Mesodermal cell (in vitro differentiated cells): ENCODE results near the gene L1CAM.

Experiments used
- H3K27ac ChIP-seq: 2 replicates; pipeline ENCODE4 v1.7.0; 2013; ENCODE audit warnings: mild to moderate bottlenecking, low read depth, low read length, moderate library complexity; ENCODE audit not compliant: severe bottlenecking
- H3K36me3 ChIP-seq: 2 replicates; pipeline ENCODE4 v1.7.1; 2013; ENCODE audit warnings: mild to moderate bottlenecking, low read length, moderate library complexity; ENCODE audit not compliant: control insufficient read depth, insufficient read depth
- H3K4me1 ChIP-seq: one replicate; pipeline ENCODE4 v1.7.1; 2013; ENCODE audit warnings: mild to moderate bottlenecking, low read length; ENCODE audit not compliant: insufficient read depth, control insufficient read depth, poor library complexity, severe bottlenecking
- H3K4me3 ChIP-seq: 2 replicates; pipeline ENCODE4 v1.7.0; 2013; ENCODE audit warnings: low read length, control low read depth, mild to moderate bottlenecking; ENCODE audit not compliant: insufficient read depth, poor library complexity, severe bottlenecking; ENCODE audit errors: extremely low read depth
- H3K9me3 ChIP-seq: 2 replicates; pipeline ENCODE4 v1.7.1; 2013; ENCODE audit warnings: mild to moderate bottlenecking, low read length, moderate library complexity; ENCODE audit not compliant: control insufficient read depth
- WGBS, 2 experiments: methylation state at CpG; one replicate each; pipeline ENCODE4 v1.1.5; 2013; ENCODE audit warnings: missing lambda C conversion rate in 2 of 2; ENCODE audit not compliant: insufficient coverage in 2 of 2; 5-methylcytosine and 5-hydroxymethylcytosine counted together

L1CAM gene

DNA sequence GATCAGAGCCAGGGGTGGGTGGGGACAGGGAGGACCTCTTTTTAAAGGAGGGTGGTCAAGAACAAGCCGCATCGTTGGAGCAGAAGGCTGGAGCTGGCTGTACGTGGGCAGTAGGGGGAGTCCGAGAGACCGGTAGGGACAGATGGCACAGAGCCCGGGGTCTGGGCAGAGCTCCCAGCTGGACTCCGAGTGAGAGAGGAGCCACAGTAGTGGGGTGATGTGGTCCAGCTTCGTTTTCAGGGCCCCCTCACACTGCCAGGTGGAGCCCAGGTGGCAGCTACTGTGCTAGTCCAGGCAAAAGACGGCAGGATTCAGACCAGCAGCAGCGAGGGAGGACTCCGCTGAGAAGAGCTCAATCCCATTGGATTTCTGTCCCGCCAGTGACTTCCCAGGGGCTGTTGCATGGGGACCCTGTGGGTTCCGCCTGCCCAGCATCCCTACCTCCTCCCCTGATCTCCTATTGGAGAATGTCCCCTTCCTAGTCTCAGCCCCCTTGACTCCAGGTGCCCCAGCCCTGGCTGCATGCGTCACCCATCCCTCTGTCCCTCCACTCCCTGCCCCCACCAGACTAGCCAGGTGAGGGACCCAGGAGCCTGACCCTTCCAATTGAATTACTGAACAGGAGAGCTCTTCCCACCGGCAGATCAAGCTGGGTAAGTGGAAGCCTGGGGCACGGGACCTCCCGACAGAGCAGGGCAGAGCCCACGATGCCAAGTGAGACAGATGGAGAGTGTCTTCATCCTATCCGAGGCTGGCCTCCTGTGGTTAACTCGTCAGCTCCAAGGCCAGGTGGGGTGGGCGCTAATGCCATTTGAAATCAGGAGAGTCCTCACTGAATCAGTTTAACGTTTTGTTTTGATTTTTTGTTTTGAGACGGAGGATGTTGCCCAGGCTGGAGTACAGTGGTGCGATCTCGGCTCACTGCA, 37.2 kb upstream of the L1CAM start:
- H3K9me3 ChIP-seq = no peaks in the 10 kb centered on the region
- 73 to 91% methylated on average over 8 to 9 of the region's 25 CpGs for WGBS, 2 experiments
- H3K4me3 ChIP-seq = no peak overlapping the region
- no peaks in the 10 kb centered on the region for H3K36me3 ChIP-seq
- no peak overlapping the region for H3K27ac ChIP-seq
- H3K4me1 ChIP-seq = peaks cover 14% of the 10 kb centered on the region

DNA sequence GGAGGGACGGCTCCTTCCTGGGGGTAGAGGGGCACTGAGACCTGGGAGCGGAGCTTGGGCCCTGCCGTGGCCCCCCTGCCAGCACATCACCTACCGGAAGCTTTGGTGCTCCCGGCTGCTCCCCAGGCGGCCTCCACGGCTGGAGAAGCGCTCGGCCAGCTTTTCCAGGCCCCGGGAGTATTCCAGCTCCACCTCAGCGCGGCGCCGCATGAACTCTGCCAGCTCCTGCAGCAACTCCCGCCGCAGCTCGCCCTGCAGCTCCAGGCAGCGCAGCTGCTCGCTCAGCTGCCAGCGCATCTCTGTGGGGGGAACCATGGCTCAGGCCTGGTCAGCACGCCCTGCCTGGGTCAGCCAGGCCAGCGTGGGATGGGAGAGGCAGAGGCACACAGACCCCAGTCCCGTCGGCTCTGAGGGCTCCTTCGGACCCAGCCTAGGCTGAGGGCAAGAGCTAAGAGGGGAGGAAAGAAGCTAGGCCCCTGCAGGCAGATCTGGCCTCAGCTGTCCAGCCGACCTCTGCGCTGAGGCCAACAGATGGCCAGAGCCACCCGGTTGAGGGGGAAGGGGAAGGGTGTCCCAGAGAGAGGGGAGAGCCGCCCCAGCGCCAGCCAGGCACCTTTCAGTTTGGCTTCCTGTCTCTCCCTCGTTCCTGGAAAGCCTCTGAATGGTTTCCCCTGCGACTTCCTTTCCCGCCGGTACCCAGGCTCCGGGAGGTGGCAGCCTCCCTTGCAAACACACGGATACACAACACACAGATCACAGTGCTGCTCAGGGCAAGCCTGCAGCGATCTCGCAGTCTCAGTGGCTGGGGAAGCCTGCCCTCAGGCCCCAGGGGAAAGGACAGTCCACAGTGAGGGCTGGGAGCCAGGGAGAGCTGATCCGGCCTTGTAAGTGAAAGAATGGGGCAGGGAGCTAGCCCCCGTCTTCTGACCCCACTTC, 35.8 kb upstream of the L1CAM start:
- 98% methylated on average over 7 to 10 of the region's 40 CpGs for WGBS, 2 experiments
- H3K27ac ChIP-seq = no peak overlapping the region
- H3K4me1 ChIP-seq = peaks cover 11% of the 10 kb centered on the region
- H3K4me3 ChIP-seq = no peak overlapping the region
- H3K36me3 ChIP-seq = no peaks in the 10 kb centered on the region
- H3K9me3 ChIP-seq = no peaks in the 10 kb centered on the region

DNA sequence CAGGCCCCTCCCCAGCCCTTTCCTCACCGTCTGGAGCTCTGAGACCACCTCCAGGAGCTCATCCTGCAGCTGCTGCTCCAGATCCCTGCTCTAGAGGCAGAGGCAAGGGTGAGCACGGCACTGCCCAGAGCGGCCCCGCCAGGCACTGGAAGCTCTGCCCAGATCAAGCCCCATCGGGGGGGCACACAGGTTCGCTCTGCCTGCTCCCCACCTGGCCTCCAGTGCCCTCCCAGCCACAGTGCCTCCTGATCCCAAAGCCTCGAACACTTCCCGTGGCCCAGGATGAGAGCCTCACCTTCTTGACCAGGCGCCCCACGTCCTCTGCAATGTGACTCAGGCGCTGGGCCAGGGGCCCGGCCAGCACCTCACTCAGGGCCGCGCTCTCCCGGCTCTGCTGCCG, 35.1 kb upstream of the L1CAM start:
- peaks cover 10% of the 10 kb centered on the region for H3K4me1 ChIP-seq
- H3K4me3 ChIP-seq = no peak overlapping the region
- H3K36me3 ChIP-seq = no peaks in the 10 kb centered on the region
- 87 to 96% methylated on average over 7 to 10 of the region's 16 CpGs for WGBS, 2 experiments
- H3K9me3 ChIP-seq = no peaks in the 10 kb centered on the region
- H3K27ac ChIP-seq = no peak overlapping the region

DNA sequence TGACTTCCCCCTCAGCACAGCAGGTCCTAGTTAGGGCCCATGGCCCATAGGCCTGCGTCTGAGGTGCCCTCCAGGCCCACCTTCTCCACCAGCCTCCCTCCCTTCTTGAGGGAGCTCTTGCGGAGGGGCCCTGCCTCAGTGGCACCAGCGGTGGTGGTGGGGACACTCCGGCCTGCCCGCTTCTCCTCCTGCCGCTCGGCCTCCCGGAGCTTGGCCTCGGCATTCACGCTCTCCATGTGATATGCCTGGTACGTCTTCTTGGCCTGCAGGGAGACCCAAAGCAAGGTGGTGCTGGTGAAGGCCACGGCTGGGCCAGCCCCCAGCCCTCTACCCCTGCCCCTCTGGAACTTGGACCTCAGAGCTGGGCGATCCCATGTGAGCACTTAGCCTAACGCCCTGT, 34.6 kb upstream of the L1CAM start:
- peaks cover 8% of the 10 kb centered on the region for H3K4me1 ChIP-seq
- H3K9me3 ChIP-seq = no peaks in the 10 kb centered on the region
- WGBS, 2 experiments = 96 to 100% methylated on average over 3 to 10 of the region's 14 CpGs

GRCh38 chrX:153919281-153919680, 33.3 kb upstream of the L1CAM start:
- no peak overlapping the region for H3K27ac ChIP-seq
- no peaks in the 10 kb centered on the region for H3K36me3 ChIP-seq
- no peaks in the 10 kb centered on the region for H3K9me3 ChIP-seq
- H3K4me3 ChIP-seq = no peak overlapping the region
- WGBS, 2 experiments = 87 to 100% methylated on average over 4 to 7 of the region's 13 CpGs
- H3K4me1 ChIP-seq = peaks cover under 1% of the 10 kb centered on the region

More for the DNA sequence above, 34.6 kb upstream of the L1CAM start:
- Histone ChIP-seq H3K36me3 (no peaks in the 10 kb centered on the region), H3K27ac (no peak overlapping the region), H3K4me3 (no peak overlapping the region)

DNA sequence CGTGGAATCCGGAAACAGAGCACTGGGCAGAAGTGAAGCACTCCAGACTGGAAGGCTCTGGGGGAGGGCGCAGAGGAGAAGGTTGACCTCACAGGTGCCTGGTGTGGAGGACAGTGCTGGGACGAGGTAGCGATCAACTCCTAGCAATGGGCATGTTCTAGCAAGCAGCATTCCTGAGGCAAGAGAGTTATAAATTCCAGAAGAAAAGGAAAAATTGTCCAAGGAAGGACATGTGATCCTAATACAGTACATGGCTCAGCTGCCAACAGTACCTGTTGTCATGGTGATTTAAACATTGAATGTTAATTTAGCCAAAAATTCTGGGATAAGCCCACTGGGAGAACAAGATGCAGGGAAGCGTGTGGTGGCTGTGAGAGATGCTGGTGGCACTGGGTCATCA, 31.9 kb upstream of the L1CAM start:
- Histone ChIP-seq H3K4me1 (no peaks in the 10 kb centered on the region), H3K27ac (no peak overlapping the region), H3K9me3 (no peaks in the 10 kb centered on the region), H3K4me3 (no peak overlapping the region), H3K36me3 (no peaks in the 10 kb centered on the region)
- WGBS, 2 experiments = 90 to 94% methylated on average over 4 to 6 of the region's 6 CpGs

GRCh38 chrX:153913701-153914100, 27.7 kb upstream of the L1CAM start:
- H3K4me1 ChIP-seq = no peaks in the 10 kb centered on the region
- no peak overlapping the region for H3K27ac ChIP-seq
- WGBS, 2 experiments = 81 to 97% methylated on average over 5 to 13 of the region's 17 CpGs
- no peak overlapping the region for H3K4me3 ChIP-seq
- H3K36me3 ChIP-seq = no peaks in the 10 kb centered on the region
- no peaks in the 10 kb centered on the region for H3K9me3 ChIP-seq

- Histone ChIP-seq H3K4me3 (no peak overlapping the region), H3K36me3 (no peaks in the 10 kb centered on the region), H3K9me3 (no peaks in the 10 kb centered on the region), H3K4me1 (no peaks in the 10 kb centered on the region), H3K27ac (no peak overlapping the region)
- WGBS, 2 experiments = 72 to 90% methylated on average over 2 to 6 of the region's 17 CpGs
Observed at GRCh38 chrX:153913211-153913610, 27.2 kb upstream of the L1CAM start.

DNA sequence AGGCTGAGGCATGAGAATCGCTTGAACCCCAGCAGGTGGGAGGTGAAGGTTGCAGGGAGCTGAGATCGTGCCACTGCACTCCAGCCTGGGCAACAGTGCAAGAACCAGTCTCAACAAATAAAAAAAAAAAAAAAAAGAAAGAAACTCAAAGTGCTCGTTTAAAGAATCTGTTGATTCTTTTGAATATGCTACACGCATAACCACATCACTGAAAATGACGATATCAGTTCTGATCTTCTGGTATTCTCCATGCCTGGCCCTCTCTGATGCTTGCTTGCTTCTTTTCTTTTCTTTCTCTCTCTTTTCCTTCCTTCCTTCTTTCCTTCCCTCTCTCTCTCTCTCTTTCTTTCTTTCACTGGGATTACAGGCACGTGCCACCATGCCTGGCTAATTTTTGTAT, 25.8 kb upstream of the L1CAM start:
- Histone ChIP-seq H3K9me3 (no peaks in the 10 kb centered on the region), H3K36me3 (no peaks in the 10 kb centered on the region), H3K4me3 (no peak overlapping the region), H3K4me1 (no peaks in the 10 kb centered on the region), H3K27ac (no peak overlapping the region)
- 100% methylated on average over 3 of the region's 6 CpGs for WGBS, 2 experiments

- H3K36me3 ChIP-seq = no peaks in the 10 kb centered on the region
- WGBS, 2 experiments = 89 to 98% methylated on average over 9 to 19 of the region's 22 CpGs
- H3K9me3 ChIP-seq = no peaks in the 10 kb centered on the region
- no peak overlapping the region for H3K27ac ChIP-seq
- no peaks in the 10 kb centered on the region for H3K4me1 ChIP-seq
- H3K4me3 ChIP-seq = no peak overlapping the region
Observed at GRCh38 chrX:153910446-153910845, 24.5 kb upstream of the L1CAM start.
